Smooth muscle cell (in vitro differentiated cells): ENCODE results near the gene CRIM1. TPM values are rescaled to one million over a fixed set of nuclear protein-coding genes. Genes with fewer than 3 reads are reported as not detected.

Experiments
- DNase-seq: peaks from one replicate; lab custom pipeline; 2025; ENCODE audit not compliant: unreplicated experiment; lab: John Stamatoyannopoulos, UW
- H2AFZ ChIP-seq: fragments of 200-600 bp; sonication (generic); 2 replicates; pipeline ENCODE4 v1.6.0; 2016; ENCODE audit warnings: antibody characterized with exemption, low read depth, mild to moderate bottlenecking
- H3F3A ChIP-seq: fragments of 200-600 bp; sonication (generic); 2 replicates; pipeline ENCODE4 v1.6.0; 2017; ENCODE audit warnings: antibody characterized with exemption, low read depth
- H3K27ac ChIP-seq: fragments of 200-600 bp; sonication (generic); 2 replicates; pipeline ENCODE4 v1.5.1; 2016; ENCODE audit warnings: low read depth, mild to moderate bottlenecking
- H3K27me3 ChIP-seq: fragments of 200-600 bp; sonication (generic); 2 replicates; pipeline ENCODE4 v1.6.1; 2016; ENCODE audit warnings: low read depth, mild to moderate bottlenecking
- H3K36me3 ChIP-seq: fragments of 200-600 bp; sonication (generic); 2 replicates; pipeline ENCODE4 v1.5.1; 2016; ENCODE audit warnings: low read depth
- H3K4me1 ChIP-seq: fragments of 200-600 bp; sonication (generic); 2 replicates; pipeline ENCODE4 v1.5.1; 2016; ENCODE audit warnings: low read depth
- H3K4me2 ChIP-seq: fragments of 200-600 bp; sonication (generic); 2 replicates; pipeline ENCODE4 v1.6.0; 2016; ENCODE audit warnings: mild to moderate bottlenecking
- H3K4me3 ChIP-seq: fragments of 200-600 bp; sonication (generic); 2 replicates; pipeline ENCODE4 v1.5.1; 2016; ENCODE audit warnings: mild to moderate bottlenecking
- H3K79me2 ChIP-seq: fragments of 200-600 bp; sonication (generic); 2 replicates; pipeline ENCODE4 v1.6.0; 2016; ENCODE audit warnings: low read depth, mild to moderate bottlenecking
- H3K9ac ChIP-seq: fragments of 200-600 bp; sonication (generic); 2 replicates; pipeline ENCODE4 v1.6.0; 2016; ENCODE audit warnings: low read depth
- H3K9me3 ChIP-seq: fragments of 200-600 bp; sonication (generic); replicated peaks from 2 replicates; pipeline ENCODE4 v1.5.1; 2016; ENCODE audit warnings: low read depth
- H4K20me1 ChIP-seq: fragments of 200-600 bp; sonication (generic); 2 replicates; pipeline ENCODE4 v1.6.0; 2016; ENCODE audit warnings: low read depth
- CTCF ChIP-seq: fragments of 200-600 bp; sonication (generic); IDR thresholded peaks from 2 replicates; pipeline ENCODE4 v1.5.1; 2017; ENCODE audit warnings: borderline replicate concordance, mild to moderate bottlenecking, antibody characterized with exemption; ENCODE audit not compliant: insufficient read depth, poor library complexity, severe bottlenecking
- WGBS: methylation state at CpG from one replicate; pipeline ENCODE4 v1.1.7; 2016; ENCODE audit warnings: low lambda C conversion rate; 5-methylcytosine and 5-hydroxymethylcytosine counted together
- polyA plus RNA-seq: library from polyadenylated mRNA; unstranded; fragments of >200 nt; fragmentation: Nextera tagmentation; extraction: Ambion mirVana; gene quantifications from 2 replicates; pipeline ENCODE4 v1.2.1, GENCODE V29; 2016
- total RNA-seq: library from RNA; depleted of rRNA; stranded (reverse); fragments of >200 nt; gene quantifications from 2 replicates; pipeline ENCODE4 v1.2.3, GENCODE V29; 2014

Gene CRIM1
- total and polyA plus RNA-seq, 2 experiments from 2014 or later, result 10.1 to 28.0 TPM

DNA sequence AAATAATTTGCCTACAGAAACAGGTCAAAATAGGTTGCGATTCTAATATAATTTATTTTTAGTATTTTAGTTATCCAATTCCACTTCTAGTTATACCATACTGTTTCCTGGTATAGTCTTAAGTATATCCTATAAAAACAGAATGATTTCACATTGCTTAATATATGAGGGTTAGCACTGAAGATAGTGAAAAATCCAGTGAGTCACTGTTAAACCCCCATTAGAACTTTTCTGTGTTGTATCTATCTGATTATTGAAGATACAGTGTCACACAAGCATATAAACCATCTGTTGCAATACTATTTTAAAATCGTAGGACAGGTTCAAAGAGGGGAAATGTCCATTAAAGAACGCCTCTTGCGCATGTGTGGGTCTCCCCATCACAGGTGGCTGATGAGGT, 132.4 kb downstream of the CRIM1 start:
- Histone ChIP-seq H3F3A (peaks cover 20% of the 10 kb centered on the region), H3K4me1 (peaks cover 15% of the 10 kb centered on the region), H3K27ac (peak overlapping the region; percentile 76), H3K9me3 (no peaks in the 10 kb centered on the region), H4K20me1 (no peaks in the 10 kb centered on the region), H2AFZ (no peak overlapping the region), H3K27me3 (no peaks in the 10 kb centered on the region), H3K79me2 (no peaks in the 10 kb centered on the region), H3K4me3 (no peak overlapping the region), H3K4me2 (peak overlapping the region; percentile 69), H3K36me3 (no peaks in the 10 kb centered on the region), H3K9ac (no peak overlapping the region)
- DNase-seq, result no peak
- TF ChIP-seq CTCF, result no peak
- 88% methylated on average over 4 of the region's 4 CpGs for WGBS

DNA sequence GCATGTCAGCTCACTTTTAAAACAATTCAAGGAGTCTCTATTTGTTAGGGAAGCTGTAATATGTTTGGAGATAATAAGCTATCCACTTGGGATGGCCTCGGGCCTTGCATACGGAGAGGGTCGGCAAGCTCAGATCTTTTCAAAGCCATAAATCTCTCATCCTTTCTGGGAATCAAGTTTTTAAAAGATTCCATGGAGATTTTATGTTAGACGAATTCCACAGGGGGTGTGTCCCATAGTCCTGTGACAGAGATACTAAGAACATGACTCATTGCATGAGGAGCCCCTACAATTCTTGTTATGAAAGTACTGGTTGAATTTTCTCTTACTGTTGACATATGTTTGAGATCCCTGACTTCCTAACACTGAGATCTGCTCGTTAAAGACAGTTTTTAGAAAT, 133.7 kb downstream of the CRIM1 start:
- H3F3A ChIP-seq, result peaks cover 20% of the 10 kb centered on the region
- 15% methylated on average over 5 of the region's 5 CpGs for whole genome bisulfite sequencing
- peaks cover 15% of the 10 kb centered on the region for H3K4me1 ChIP-seq
- no peak overlapping the region for H2AFZ ChIP-seq
- H3K9me3 ChIP-seq, result no peaks in the 10 kb centered on the region
- peak overlapping the region; percentile 69 for H3K27ac ChIP-seq
- no peak for TF ChIP-seq CTCF
- H3K4me2 ChIP-seq, result peak overlapping the region; percentile 5
- H3K79me2 ChIP-seq, result no peaks in the 10 kb centered on the region
- no peak overlapping the region for H3K9ac ChIP-seq
- H3K27me3 ChIP-seq, result no peaks in the 10 kb centered on the region
- no peak overlapping the region for H3K4me3 ChIP-seq
- no peak for DNase-seq
- no peaks in the 10 kb centered on the region for H4K20me1 ChIP-seq
- H3K36me3 ChIP-seq, result no peaks in the 10 kb centered on the region

DNA sequence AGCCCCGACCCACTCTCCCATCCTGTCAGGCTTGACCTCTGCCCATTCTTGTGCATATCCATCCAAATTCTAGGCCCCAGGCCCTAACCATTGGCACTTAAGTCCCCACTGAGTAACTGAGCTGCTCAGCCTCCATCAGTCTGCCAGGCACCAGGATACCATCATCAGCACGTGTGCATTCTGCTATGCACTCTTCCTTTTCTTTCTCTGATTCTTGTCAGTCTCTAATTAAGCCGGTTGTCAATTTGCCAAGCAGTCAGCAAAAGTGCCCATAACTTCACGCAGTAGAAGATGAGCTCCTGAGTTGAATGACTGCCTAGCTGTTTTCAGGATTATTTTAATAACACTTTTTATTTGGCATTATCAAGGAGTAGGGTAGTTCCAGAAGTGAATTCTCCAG, 135.2 kb downstream of the CRIM1 start:
- H4K20me1 ChIP-seq, result no peaks in the 10 kb centered on the region
- 48% methylated on average over 4 of the region's 4 CpGs for WGBS
- no peak overlapping the region for H2AFZ ChIP-seq
- H3K9me3 ChIP-seq, result no peaks in the 10 kb centered on the region
- no peak overlapping the region for H3K4me2 ChIP-seq
- no peak for DNase-seq
- H3K27ac ChIP-seq, result no peak overlapping the region
- no peak for TF ChIP-seq CTCF
- no peaks in the 10 kb centered on the region for H3K27me3 ChIP-seq
- no peak overlapping the region for H3K4me3 ChIP-seq
- no peaks in the 10 kb centered on the region for H3K36me3 ChIP-seq
- H3K4me1 ChIP-seq, result peaks cover 15% of the 10 kb centered on the region
- H3F3A ChIP-seq, result peaks cover 20% of the 10 kb centered on the region
- no peaks in the 10 kb centered on the region for H3K79me2 ChIP-seq
- H3K9ac ChIP-seq, result no peak overlapping the region

GRCh38 chr2:36492216-36492945, 136.8 kb downstream of the CRIM1 start:
- H3K9me3 ChIP-seq, result no peaks in the 10 kb centered on the region
- no peaks in the 10 kb centered on the region for H3K27me3 ChIP-seq
- H3K36me3 ChIP-seq, result no peaks in the 10 kb centered on the region
- peaks cover 8% of the 10 kb centered on the region for H3F3A ChIP-seq
- no peak overlapping the region for H2AFZ ChIP-seq
- H3K4me3 ChIP-seq, result no peak overlapping the region
- no peaks in the 10 kb centered on the region for H4K20me1 ChIP-seq
- no peaks in the 10 kb centered on the region for H3K79me2 ChIP-seq
- no peak for DNase-seq
- H3K9ac ChIP-seq, result peak overlapping the region; percentile 44
- 27% methylated on average over 6 of the region's 6 CpGs for WGBS
- peaks cover 9% of the 10 kb centered on the region for H3K4me1 ChIP-seq
- TF ChIP-seq CTCF, result no peak
- H3K4me2 ChIP-seq, result peak overlapping the region; percentile 34
- H3K27ac ChIP-seq, result peak overlapping the region; percentile 69
